G401.6 (cell line): ENCODE data around the gene DHX58.
"Not testable (repeated sequence)": the region's sequence is repeated elsewhere in the genome, so short reads cannot be mapped to it uniquely, and the experiment has no call there.

Experiments used
- FAIRE-seq: peaks from 2 replicates; lab custom pipeline; 2012; peaks lifted over from hg19 to GRCh38; lab: Jason Lieb, UNC

DHX58 gene

DNA sequence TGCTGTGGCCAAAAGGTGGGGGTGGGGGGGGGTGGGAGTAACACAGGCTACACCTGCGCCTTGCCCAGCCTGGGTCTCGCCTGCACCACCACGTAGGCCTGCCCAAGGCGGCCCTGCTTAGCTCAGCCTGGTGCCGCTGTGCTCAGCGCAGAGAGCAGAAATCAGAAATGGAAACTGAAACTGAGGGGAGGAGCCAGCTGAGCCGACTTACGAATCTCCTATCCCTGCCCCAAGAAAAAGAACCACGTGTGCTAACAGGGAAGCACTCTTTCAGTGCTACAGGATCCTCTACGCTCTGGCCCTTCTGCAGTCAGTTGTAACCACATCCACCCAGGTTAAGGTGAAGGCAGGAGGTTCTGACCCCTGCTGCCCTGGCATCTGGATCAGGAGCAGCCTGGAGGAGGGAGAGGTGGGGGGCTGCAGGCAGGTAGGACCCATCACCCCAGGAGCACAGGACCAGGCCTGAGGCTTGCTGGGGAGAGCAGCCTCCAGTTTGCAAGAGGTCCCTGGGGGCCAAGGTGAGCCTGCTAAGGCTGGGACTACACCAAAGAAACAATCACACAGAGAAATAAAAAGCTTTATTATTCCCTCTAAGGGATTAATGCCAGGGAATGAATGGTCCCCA, at the start of gene DHX58:
Gene DHX58, minus strand, starts transcription at position 163 of the 625 bp plus-strand sequence. CDS start 822 bp downstream, outside the sequence.
- peak; percentile 94 for FAIRE-seq

DNA sequence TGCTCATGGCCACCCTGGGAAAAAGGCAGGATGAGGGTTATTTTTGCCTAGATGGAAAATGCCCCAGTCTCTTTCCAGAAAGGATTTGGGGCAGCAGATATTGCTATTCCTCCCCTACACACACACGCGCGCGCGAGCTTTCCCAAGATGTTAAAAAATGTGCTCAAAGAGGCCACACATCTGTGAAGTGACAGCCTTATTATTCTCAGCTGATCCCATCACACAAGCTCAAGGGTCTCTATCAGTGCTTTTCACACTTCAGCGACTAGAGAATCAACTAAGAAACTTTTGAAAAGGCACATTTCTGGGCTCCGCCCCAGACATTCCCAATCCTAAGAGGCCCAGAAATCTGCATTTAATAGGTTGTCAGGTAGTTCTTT, 48.0 kb upstream of the DHX58 start:
- FAIRE-seq = no peak

DNA sequence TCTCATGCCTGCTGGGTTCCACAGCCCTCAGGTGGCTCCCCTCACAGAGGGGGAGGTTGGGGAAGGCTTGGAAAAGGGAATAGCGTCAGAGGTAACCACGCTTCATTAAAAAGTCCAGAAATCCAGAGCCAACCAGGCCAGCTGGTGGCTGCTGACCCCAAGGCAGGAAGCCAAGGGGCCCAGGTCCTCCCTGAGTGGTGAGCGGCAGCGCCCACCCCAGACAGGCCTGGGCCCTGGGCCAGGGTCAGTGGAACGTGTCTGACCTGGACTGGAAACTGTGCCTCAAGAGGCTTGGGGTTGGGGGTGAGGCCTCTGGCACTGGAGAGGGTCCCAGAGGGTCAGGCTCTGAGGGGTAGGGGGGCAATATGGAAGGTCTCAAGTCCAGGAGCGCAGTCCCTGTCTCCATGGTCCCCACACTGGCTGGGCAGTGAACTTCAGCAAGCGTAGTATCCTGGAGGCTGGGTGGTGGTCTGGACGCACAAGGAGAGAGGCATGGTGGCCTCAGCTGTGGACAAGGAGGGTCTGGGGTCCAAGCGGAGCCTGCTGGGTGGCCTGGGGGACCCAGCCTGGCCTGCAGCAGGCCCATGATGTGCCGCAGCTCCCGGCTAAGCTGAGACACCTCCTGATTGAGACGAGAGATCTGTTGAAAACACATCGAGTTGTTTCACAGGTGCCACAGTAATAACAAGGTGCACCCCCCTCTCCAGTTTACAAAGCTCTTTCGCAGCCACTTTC, 47.4 kb upstream of the DHX58 start:
- no peak for FAIRE-seq

DNA sequence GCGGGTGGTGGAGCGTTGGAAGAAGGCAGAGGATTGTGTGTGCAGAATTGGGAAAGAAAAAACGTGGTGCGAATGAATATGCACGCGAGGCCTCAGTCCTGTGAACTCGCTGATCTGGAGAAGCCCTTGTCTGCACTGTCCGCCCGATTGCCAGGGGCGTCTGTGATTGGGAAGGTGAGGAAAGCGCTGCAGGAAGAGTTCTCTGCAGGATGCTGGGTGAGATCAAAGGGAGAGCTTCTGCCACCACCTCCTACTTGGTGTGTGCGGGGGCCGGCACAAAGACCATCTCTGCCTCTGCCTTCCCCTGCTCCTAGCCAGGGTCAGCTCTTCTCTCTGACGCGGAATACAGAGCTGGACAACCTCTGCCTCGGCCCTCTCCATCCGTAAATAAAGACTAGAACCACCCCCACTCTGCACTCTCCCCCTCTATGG, 43.1 kb upstream of the DHX58 start:
- no peak for FAIRE-seq

- FAIRE-seq = no peak
These were observed 41.6 kb upstream of the DHX58 start for GRCh38 chr17:42153919-42154742.

GRCh38 chr17:42146911-42147607, 34.5 kb upstream of the DHX58 start:
- FAIRE-seq = no peak

GRCh38 chr17:42143138-42143537, 30.6 kb upstream of the DHX58 start:
- FAIRE-seq = not testable (repeated sequence)

DNA sequence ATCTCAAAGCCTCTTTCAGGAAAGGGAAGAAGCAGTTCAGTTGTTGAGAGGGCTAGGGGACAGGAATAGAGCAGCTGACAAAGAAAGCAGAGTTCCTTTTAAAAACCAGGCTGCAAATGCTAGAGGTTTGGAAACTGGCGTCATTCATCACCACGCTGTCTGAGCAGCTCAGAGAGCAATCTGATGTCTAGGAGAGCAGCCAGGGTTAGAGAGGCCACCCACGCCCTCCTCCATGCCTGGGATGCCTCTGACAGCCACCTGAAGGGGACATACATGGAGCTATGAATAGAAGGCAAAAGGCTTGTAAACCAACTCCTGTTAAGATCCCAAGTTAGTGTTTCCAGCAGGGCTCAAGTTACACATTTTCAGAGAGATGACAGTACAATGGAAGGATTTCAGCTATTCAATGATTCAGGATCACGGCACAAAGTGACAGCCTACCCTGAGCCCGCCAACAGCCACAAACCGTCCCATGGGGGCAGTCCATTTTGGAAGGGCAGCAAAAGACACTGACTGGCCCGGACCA, 29.9 kb upstream of the DHX58 start:
- peak; percentile 36 for FAIRE-seq

GRCh38 chr17:42141382-42141781, 28.9 kb upstream of the DHX58 start:
- no peak for FAIRE-seq

DNA sequence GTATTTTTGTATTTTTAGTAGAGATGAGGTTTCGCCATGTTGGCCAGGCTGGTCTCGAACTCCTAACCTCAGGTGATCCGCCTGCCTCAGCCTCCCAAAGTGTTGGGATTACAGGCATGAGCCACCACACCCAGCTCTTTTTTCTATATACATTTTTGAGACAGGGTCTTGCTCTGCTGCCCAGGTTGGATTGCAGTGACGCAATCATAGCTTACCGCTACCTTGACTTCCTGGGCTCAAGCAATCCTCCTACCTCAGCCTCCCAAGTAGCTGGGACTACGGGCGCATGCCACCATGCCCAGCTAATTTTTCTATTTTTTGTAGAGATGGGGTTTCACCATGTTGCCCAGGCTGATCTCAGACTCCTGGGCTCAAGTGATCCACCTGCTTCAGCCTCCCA, 28.2 kb upstream of the DHX58 start:
- FAIRE-seq = not testable (repeated sequence)

DNA sequence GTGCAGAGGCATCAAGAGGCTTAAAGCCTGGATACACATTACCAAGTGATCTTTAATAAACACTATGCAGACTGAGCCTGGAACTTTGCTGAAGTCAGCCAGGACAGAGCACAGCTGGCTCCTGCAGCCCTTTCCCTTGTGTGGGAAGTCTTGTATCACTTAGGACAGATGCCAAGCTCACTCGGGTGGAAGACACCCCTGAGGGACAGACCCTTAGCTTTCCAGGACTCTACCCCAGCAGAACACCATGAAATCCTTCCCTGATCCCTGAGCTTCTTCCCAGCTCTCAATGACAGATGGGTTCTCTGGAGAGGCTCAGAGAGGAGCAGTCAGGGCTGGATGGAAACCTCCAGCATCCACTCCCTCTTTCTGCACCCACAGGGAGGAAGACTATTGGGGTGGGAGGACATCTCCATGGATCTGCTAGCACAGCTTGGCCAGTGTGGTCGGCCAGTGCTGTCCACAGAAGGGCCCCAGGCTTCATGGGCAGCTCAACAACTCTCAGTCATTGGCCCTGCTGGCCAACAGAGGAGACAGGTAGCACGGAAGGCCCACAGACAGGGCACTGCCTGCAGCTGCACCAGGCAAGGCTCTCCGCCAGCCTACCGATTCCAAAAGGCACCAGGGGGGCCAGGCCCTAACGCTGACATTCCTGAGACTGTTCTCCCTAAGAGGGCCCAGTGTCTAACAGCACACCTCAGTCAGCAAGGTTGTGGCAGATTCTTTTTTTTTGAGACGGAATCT, 26.4 kb upstream of the DHX58 start:
- FAIRE-seq = no peak

- no peak for FAIRE-seq
These were observed 24.1 kb upstream of the DHX58 start for GRCh38 chr17:42136654-42137051.

DNA sequence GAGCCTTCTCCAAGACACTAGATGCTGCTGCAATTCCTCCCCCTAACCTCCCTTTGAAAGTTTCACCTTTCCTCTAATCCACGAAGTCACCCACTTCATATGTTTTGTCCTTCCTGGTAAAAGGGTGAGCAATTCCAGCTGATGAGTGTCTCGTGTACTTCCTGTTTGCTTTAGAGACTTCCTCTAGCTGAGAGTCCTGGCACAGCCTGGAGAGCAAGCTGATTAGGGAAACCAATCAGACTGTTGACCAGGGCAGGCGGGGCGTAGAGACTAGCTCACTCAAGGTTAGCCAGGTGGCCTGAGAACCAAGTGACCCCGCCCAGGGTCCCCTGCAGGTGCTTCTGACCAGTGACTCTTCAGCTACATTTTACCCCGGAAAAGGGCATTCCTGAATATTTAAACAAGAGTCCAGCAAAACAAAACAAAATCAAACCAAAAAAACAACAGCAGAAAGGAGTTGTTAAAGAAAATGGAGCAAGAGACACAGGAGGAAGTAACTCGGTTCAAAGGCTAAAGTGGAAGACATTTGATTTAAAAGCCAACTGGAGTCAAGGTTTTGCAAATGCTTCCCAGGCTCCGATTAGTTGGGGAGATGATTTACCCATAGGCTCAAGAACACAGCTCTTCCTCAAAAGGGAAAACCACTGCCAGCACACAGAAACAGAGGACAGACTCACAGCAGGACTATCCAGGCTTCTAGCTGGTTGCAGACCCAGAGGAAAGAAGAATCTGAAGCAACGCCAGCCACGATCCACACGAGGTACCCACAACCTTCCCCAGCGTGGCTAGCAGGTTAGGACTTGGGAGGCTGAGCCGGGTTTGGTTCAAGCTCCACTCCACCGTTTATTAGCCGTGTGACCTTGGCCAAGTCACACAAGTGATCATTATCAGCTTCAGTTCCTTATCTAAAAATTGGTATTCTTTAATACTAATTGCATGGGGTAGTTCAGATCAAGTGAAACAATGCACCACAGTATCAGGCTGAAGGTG, 23.4 kb upstream of the DHX58 start:
- no peak for FAIRE-seq

- FAIRE-seq = no peak
These were observed 22.6 kb upstream of the DHX58 start for GRCh38 chr17:42135151-42135550.

GRCh38 chr17:42133461-42134041, 21.0 kb upstream of the DHX58 start:
- no peak for FAIRE-seq

DNA sequence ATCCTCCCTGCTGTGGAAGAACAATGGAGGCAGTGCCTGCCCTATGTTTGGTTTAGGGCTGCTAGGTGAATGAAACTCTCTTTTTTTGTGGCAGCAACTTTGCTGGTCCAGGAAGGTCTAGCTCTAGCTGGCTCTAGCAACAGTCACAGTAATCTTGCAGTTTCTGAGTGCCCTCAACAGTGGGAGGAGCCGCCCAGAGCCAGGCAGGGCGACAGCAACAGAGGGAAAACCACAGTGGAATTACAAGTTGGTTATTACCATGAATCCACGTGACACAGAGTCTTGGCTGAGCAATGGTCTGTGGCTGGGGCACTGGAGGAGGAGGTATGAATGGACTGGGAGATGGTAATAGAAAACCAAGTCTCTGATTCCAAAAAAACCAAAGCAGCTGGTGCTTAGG, 20.4 kb upstream of the DHX58 start:
- no peak for FAIRE-seq

DNA sequence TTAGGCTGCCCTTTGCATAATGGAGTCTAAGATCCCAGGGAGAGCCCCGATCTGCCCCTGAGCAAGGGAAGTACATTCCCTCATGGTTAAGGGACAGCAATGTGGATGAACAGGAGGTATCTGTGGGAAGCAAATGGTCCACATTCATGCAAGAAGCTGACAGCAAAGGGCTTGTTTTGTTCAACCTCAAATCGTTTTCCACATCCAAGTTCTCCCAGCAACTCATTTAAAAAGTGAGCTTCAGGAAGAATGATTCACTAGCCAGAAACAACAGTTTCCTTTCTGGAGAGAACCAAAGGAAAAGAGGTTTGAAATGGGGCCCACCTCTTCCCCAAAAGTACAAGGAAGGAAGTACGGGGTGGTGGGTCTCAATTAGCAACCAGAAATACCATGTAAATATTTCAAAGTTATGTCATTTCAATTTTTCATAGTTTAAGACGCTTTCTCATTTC, 19.5 kb upstream of the DHX58 start:
- no peak for FAIRE-seq

- FAIRE-seq = no peak
These were observed 18.7 kb upstream of the DHX58 start for GRCh38 chr17:42131232-42131631.

GRCh38 chr17:42130310-42130936, 17.9 kb upstream of the DHX58 start:
- no peak for FAIRE-seq
